Natural killer cell (primary cell): Measurements from ENCODE around the gene CES2. TPM values are rescaled to one million over a fixed set of nuclear protein-coding genes. Genes with fewer than 3 reads are reported as not detected.

ENCODE experiments used
- ATAC-seq, 3 donors: fragments of 150-1000 bp in 2 of 3; fragments of 200-7000 bp in 1 of 3; cut with Tn5 transposase; 1 replicate in 1 of 3; 2 replicates in 2 of 3; pipeline ENCODE4 v1.10.0; 2021; ENCODE audit warnings: mild to moderate bottlenecking in 2 of 3, moderate library complexity in 2 of 3
- DNase-seq, 2 donors: peaks; one replicate each; pipeline versions ENCODE4 v3.0.0 to v3.0.0-alpha.2; 2013 to 2021; ENCODE audit warnings: mixed read lengths in 1 of 2
- H3K27ac ChIP-seq: one replicate; pipeline ENCODE4 v1.5.1; 2013; ENCODE audit warnings: mild to moderate bottlenecking, low read length
- H3K27me3 ChIP-seq: one replicate; pipeline ENCODE4 v1.6.1; 2013; ENCODE audit warnings: low read length; ENCODE audit not compliant: control insufficient read depth, insufficient read depth
- H3K36me3 ChIP-seq: one replicate; pipeline ENCODE4 v1.6.1; 2013; ENCODE audit warnings: low read length; ENCODE audit not compliant: control insufficient read depth, insufficient read depth
- H3K4me1 ChIP-seq: one replicate; pipeline ENCODE4 v1.6.1; 2013; ENCODE audit warnings: low read length; ENCODE audit not compliant: control insufficient read depth, insufficient read depth
- H3K4me3 ChIP-seq: one replicate; pipeline ENCODE4 v1.5.1; 2013; ENCODE audit warnings: low read length
- H3K9me3 ChIP-seq: one replicate; pipeline ENCODE4 v1.6.1; 2013; ENCODE audit warnings: low read length; ENCODE audit not compliant: control insufficient read depth, insufficient read depth
- H3K27ac Mint-ChIP-seq, 2 donors: one replicate each; pipeline ENCODE4 v1.8.0; 2022; ENCODE audit warnings: mild to moderate bottlenecking in 2 of 2, mixed read lengths in 2 of 2, moderate library complexity in 1 of 2
- H3K27me3 Mint-ChIP-seq, 2 donors: one replicate each; pipeline ENCODE4 v1.8.0; 2022; ENCODE audit warnings: low read depth in 2 of 2, mixed read lengths in 2 of 2
- H3K36me3 Mint-ChIP-seq: one replicate; pipeline ENCODE4 v1.8.0; 2022; ENCODE audit warnings: mixed read lengths
- H3K4me1 Mint-ChIP-seq, 2 donors: one replicate each; pipeline ENCODE4 v1.8.0; 2022; ENCODE audit warnings: mixed read lengths in 2 of 2
- H3K4me3 Mint-ChIP-seq: one replicate; pipeline ENCODE4 v1.8.0; 2022; ENCODE audit warnings: mild to moderate bottlenecking, moderate library complexity, mixed read lengths
- H3K9me3 Mint-ChIP-seq, 2 donors: one replicate each; pipeline ENCODE4 v1.8.0; 2022; ENCODE audit warnings: mixed read lengths in 2 of 2
- WGBS: methylation state at CpG from one replicate; pipeline ENCODE4 v1.1.7; 2013; ENCODE audit warnings: missing lambda C conversion rate; ENCODE audit not compliant: insufficient coverage; 5-methylcytosine and 5-hydroxymethylcytosine counted together
- intact Hi-C: fragments of 100-400 bp; cut with micrococcal nuclease; formaldehyde crosslinking; loops from one replicate; pipeline ENCODE4 v1.14.2; 2022
- total RNA-seq, 4 donors: library from RNA; stranded (reverse); fragments of 120-200 nt in 1 of 4; gene quantifications; one replicate each; pipeline versions ENCODE4 v1.2.3 to v1.2.4, GENCODE V29; 2013 to 2022
- TF ChIP-seq, protein P1 (sequence below): fragments of 200-600 bp; IDR thresholded peaks from one replicate; pipeline ENCODE4 v1.8.0; 2022; ENCODE audit warnings: antibody characterized with exemption

Gene CES2
- total RNA-seq, 3 donors from 2014 or later (not counting 1 experiment from before 2014, with no cell fraction given) = 26.9 to 33.6 (median 33.1) TPM

GRCh38 chr16:66939366-66939765 is 4.0 kb downstream of the CES2 start:
- Histone ChIP-seq H3K27me3 (no peaks in the 10 kb centered on the region), H3K36me3 (peaks cover 36% of the 10 kb centered on the region), H3K9me3 (no peaks in the 10 kb centered on the region), H3K4me1 (peaks cover 17% of the 10 kb centered on the region), H3K4me3 (no peak overlapping the region), H3K27ac (no peak overlapping the region)
- H3K4me1 Mint-ChIP-seq = peaks cover 15 to 32% of the 10 kb centered on the region in 2 donors
- H3K9me3 Mint-ChIP-seq = no peaks in the 10 kb centered on the region
- TF ChIP-seq, protein P1, sequence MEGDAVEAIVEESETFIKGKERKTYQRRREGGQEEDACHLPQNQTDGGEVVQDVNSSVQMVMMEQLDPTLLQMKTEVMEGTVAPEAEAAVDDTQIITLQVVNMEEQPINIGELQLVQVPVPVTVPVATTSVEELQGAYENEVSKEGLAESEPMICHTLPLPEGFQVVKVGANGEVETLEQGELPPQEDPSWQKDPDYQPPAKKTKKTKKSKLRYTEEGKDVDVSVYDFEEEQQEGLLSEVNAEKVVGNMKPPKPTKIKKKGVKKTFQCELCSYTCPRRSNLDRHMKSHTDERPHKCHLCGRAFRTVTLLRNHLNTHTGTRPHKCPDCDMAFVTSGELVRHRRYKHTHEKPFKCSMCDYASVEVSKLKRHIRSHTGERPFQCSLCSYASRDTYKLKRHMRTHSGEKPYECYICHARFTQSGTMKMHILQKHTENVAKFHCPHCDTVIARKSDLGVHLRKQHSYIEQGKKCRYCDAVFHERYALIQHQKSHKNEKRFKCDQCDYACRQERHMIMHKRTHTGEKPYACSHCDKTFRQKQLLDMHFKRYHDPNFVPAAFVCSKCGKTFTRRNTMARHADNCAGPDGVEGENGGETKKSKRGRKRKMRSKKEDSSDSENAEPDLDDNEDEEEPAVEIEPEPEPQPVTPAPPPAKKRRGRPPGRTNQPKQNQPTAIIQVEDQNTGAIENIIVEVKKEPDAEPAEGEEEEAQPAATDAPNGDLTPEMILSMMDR = no peak
- H3K27ac Mint-ChIP-seq = no peak overlapping the region
- DNase-seq (no peak), ATAC-seq (no peak)
- H3K4me3 Mint-ChIP-seq = no peak overlapping the region
- no peaks in the 10 kb centered on the region for H3K27me3 Mint-ChIP-seq
- H3K36me3 Mint-ChIP-seq = no peaks in the 10 kb centered on the region
- intact Hi-C loops = no loop called here

GRCh38 chr16:66940236-66940635 is 4.9 kb downstream of the CES2 start:
- no peak overlapping the region for H3K4me3 ChIP-seq
- H3K9me3 ChIP-seq = no peaks in the 10 kb centered on the region
- intact Hi-C loops = no loop called here
- Mint-ChIP-seq H3K4me3 (no peak overlapping the region), H3K27ac (no peak overlapping the region), H3K4me1 (peaks cover 10 to 23% of the 10 kb centered on the region in 2 donors), H3K27me3 (no peaks in the 10 kb centered on the region), H3K9me3 (no peaks in the 10 kb centered on the region), H3K36me3 (no peaks in the 10 kb centered on the region)
- 96% methylated on average over 16 of the region's 16 CpGs for WGBS
- peaks cover 14% of the 10 kb centered on the region for H3K4me1 ChIP-seq
- no peak for DNase-seq
- peaks cover 36% of the 10 kb centered on the region for H3K36me3 ChIP-seq
- TF ChIP-seq, protein P1 = no peak
- H3K27me3 ChIP-seq = no peaks in the 10 kb centered on the region
- no peak overlapping the region for H3K27ac ChIP-seq
- no peak for ATAC-seq

DNA sequence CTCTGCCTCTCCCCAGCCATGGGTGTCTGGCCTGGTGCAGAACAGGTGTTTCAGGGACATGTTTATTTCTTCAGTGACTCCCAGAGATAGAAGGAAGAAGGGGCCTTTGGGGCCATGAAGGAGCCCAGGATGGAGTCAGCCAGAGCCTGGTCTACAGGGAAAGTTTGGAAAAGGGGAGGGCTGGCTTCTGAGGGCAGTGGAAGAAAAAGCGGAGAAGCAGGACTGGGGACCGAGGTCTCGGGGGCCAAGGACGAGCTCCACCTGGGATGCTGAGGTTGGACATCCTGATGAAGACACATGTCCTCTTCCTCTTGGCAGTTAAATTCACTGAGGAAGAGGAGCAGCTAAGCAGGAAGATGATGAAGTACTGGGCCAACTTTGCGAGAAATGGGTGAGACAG is 7.7 kb downstream of the CES2 start:
- H3K27ac Mint-ChIP-seq = no peak overlapping the region
- ATAC-seq = no peak
- DNase-seq = no peak

More for the DNA sequence above, 7.7 kb downstream of the CES2 start:
- intact Hi-C loops = no loop called here
- TF ChIP-seq, protein P1 = no peak
- H3K9me3 Mint-ChIP-seq = no peaks in the 10 kb centered on the region
- peaks cover 36% of the 10 kb centered on the region for H3K36me3 ChIP-seq
- no peak overlapping the region for H3K27ac ChIP-seq
- no peaks in the 10 kb centered on the region for H3K27me3 Mint-ChIP-seq
- no peaks in the 10 kb centered on the region for H3K9me3 ChIP-seq
- H3K36me3 Mint-ChIP-seq = no peaks in the 10 kb centered on the region
- H3K4me1 ChIP-seq = peaks cover 7% of the 10 kb centered on the region
- WGBS = 90% methylated on average over 5 of the region's 5 CpGs
- peaks cover 12 to 13% of the 10 kb centered on the region in 2 donors for H3K4me1 Mint-ChIP-seq
- no peak overlapping the region for H3K4me3 ChIP-seq
- H3K4me3 Mint-ChIP-seq = no peak overlapping the region
- no peaks in the 10 kb centered on the region for H3K27me3 ChIP-seq
